PC-9 (cell line): ENCODE results near the gene KIAA1328. TPM values are rescaled to one million over a fixed set of nuclear protein-coding genes. Genes with fewer than 3 reads are reported as not detected.

Experiments
- BruUV-seq: library from RNA; stranded (reverse); fragments of 400-500 nt; replicated peaks from 2 replicates; lab custom pipeline; 2021; lab: Mats Ljungman, UMichigan
- CTCF ChIA-PET: fragments of 300-600 bp; sonication (Branson Sonifier 250); formaldehyde crosslinking; loops from one replicate; lab custom pipeline; 2022; ENCODE audit warnings: antibody characterized with exemption; lab: Charles Lee
- POLR2A ChIA-PET: fragments of 300-600 bp; sonication (Branson Sonifier 250); formaldehyde crosslinking; loops from one replicate; lab custom pipeline; 2022; ENCODE audit warnings: antibody characterized with exemption; ENCODE audit not compliant: unreplicated experiment; lab: Charles Lee
- DNase-seq, 2 experiments: peaks; one replicate each; pipeline versions ENCODE4 v3.0.0 to v3.0.0-alpha.2; 2015 to 2022; ENCODE audit warnings: mixed read lengths in 1 of 2
- H2AFZ ChIP-seq: fragments of 200-600 bp; sonication (generic); 2 replicates; pipeline ENCODE4 v1.8.1; 2017; ENCODE audit warnings: antibody characterized with exemption
- H3F3A ChIP-seq: fragments of 200-600 bp; sonication (generic); 2 replicates; pipeline ENCODE4 v1.8.1; 2017; ENCODE audit warnings: antibody characterized with exemption, mild to moderate bottlenecking, low read depth; ENCODE audit not compliant: insufficient read depth
- H3K27ac ChIP-seq: fragments of 200-600 bp; sonication (generic); 2 replicates; pipeline ENCODE4 v1.6.1; 2016; ENCODE audit warnings: mixed run types
- H3K27me3 ChIP-seq: fragments of 200-600 bp; sonication (generic); 2 replicates; pipeline ENCODE4 v1.6.1; 2016; ENCODE audit warnings: low read depth, mixed run types; ENCODE audit not compliant: insufficient read depth
- H3K36me3 ChIP-seq: fragments of 200-600 bp; sonication (generic); 2 replicates; pipeline ENCODE4 v1.6.1; 2016; ENCODE audit warnings: low read depth, mixed run types
- H3K4me1 ChIP-seq: fragments of 200-600 bp; sonication (generic); replicated peaks from 2 replicates; pipeline ENCODE4 v1.6.1; 2016; ENCODE audit warnings: mixed run types; ENCODE audit not compliant: insufficient read depth
- H3K4me2 ChIP-seq: fragments of 200-600 bp; sonication (generic); 2 replicates; pipeline ENCODE4 v1.6.1; 2017; ENCODE audit warnings: mixed run types
- H3K4me3 ChIP-seq: fragments of 200-600 bp; sonication (generic); 2 replicates; pipeline ENCODE4 v1.6.1; 2016; ENCODE audit warnings: mixed run types
- H3K79me2 ChIP-seq: fragments of 200-600 bp; sonication (generic); 2 replicates; pipeline ENCODE4 v1.6.1; 2017; ENCODE audit warnings: low read depth, mixed run types
- H3K9me2 ChIP-seq: fragments of 200-600 bp; sonication (generic); 2 replicates; pipeline ENCODE4 v1.8.1; 2017; ENCODE audit warnings: mild to moderate bottlenecking; ENCODE audit not compliant: insufficient read depth
- H3K9me3 ChIP-seq: fragments of 200-600 bp; sonication (generic); 2 replicates; pipeline ENCODE4 v1.8.1; 2016; ENCODE audit warnings: low read depth; ENCODE audit not compliant: insufficient read depth
- H4K20me1 ChIP-seq: fragments of 200-600 bp; sonication (generic); 2 replicates; pipeline ENCODE4 v1.8.1; 2017; ENCODE audit not compliant: insufficient read depth
- CTCF ChIP-seq: fragments of 200-600 bp; sonication (generic); conservative IDR thresholded peaks from 2 replicates; pipeline ENCODE4 v1.6.1; 2017; ENCODE audit warnings: mixed run types, antibody characterized with exemption, mild to moderate bottlenecking, moderate library complexity
- EZH2 ChIP-seq: fragments of 200-600 bp; sonication (generic); IDR thresholded peaks from 2 replicates; pipeline ENCODE4 v1.8.0; 2017; ENCODE audit warnings: antibody characterized with exemption, low read depth
- intact Hi-C: fragments of 100-400 bp; cut with micrococcal nuclease; formaldehyde crosslinking; loops from one replicate; pipeline ENCODE4 v1.10.0; 2022; ENCODE audit not compliant: unreplicated experiment
- total RNA-seq: library from RNA; stranded (reverse); gene quantifications from 2 replicates; pipeline ENCODE4 v1.2.3, GENCODE V29; 2021

The KIAA1328 gene
- total RNA-seq, 1 experiment from 2014 or later: 6.5 TPM

GRCh38 chr18:36889321-36889720 is 60.4 kb downstream of the KIAA1328 start:
- Histone ChIP-seq H2AFZ (no peak overlapping the region), H3F3A (no peaks in the 10 kb centered on the region), H3K27ac (no peak overlapping the region), H3K27me3 (no peaks in the 10 kb centered on the region), H3K79me2 (no peaks in the 10 kb centered on the region), H3K36me3 (no peaks in the 10 kb centered on the region), H3K9me2 (no peaks in the 10 kb centered on the region), H4K20me1 (no peaks in the 10 kb centered on the region), H3K4me2 (no peak overlapping the region), H3K4me1 (no peaks in the 10 kb centered on the region), H3K9me3 (no peaks in the 10 kb centered on the region), H3K4me3 (no peak overlapping the region)
- intact Hi-C loops: no loop called here
- TF ChIP-seq EZH2 (no peak), CTCF (no peak)
- POLR2A ChIA-PET: no interaction called here
- BruUV-seq: no TSS peak
- DNase-seq: no peak
- CTCF ChIA-PET: no interaction called here

- Histone ChIP-seq H2AFZ (no peak overlapping the region), H3K4me2 (no peak overlapping the region), H3F3A (no peaks in the 10 kb centered on the region), H3K79me2 (no peaks in the 10 kb centered on the region), H4K20me1 (no peaks in the 10 kb centered on the region), H3K27me3 (no peaks in the 10 kb centered on the region), H3K4me3 (no peak overlapping the region), H3K9me2 (no peaks in the 10 kb centered on the region), H3K27ac (no peak overlapping the region), H3K9me3 (no peaks in the 10 kb centered on the region), H3K36me3 (no peaks in the 10 kb centered on the region), H3K4me1 (no peaks in the 10 kb centered on the region)
- TF ChIP-seq EZH2: no peak
- TF ChIP-seq CTCF: no peak
- intact Hi-C loops: no loop called here
- CTCF ChIA-PET: no interaction called here
- DNase-seq: no peak
- POLR2A ChIA-PET: no interaction called here
- BruUV-seq: no TSS peak
Observed at GRCh38 chr18:36889742-36890141, 60.8 kb downstream of the KIAA1328 start.

GRCh38 chr18:36890598-36890997 is 61.7 kb downstream of the KIAA1328 start:
- Histone ChIP-seq H3K27ac (no peak overlapping the region), H3K9me2 (no peaks in the 10 kb centered on the region), H3K36me3 (no peaks in the 10 kb centered on the region), H3K27me3 (no peaks in the 10 kb centered on the region), H3F3A (no peaks in the 10 kb centered on the region), H3K4me2 (no peak overlapping the region), H3K4me1 (no peaks in the 10 kb centered on the region), H3K9me3 (no peaks in the 10 kb centered on the region), H2AFZ (no peak overlapping the region), H3K4me3 (no peak overlapping the region), H3K79me2 (no peaks in the 10 kb centered on the region), H4K20me1 (no peaks in the 10 kb centered on the region)
- intact Hi-C loops: no loop called here
- ChIA-PET CTCF (no interaction called here), POLR2A (no interaction called here)
- TF ChIP-seq EZH2 (no peak), CTCF (no peak)
- DNase-seq: no peak
- BruUV-seq: no TSS peak
